NB4 (cell line): Measurements from ENCODE around the gene PDHX.

Source experiments
- MAX ChIP-seq: IDR thresholded peaks from 2 replicates; pipeline ENCODE4 v1.6.1; 2011; ENCODE audit warnings: low read depth, low read length
- MYC ChIP-seq: IDR thresholded peaks from 2 replicates; pipeline ENCODE4 v1.6.1; 2011; ENCODE audit warnings: low read depth, low read length
- POLR2A ChIP-seq: IDR thresholded peaks from 2 replicates; pipeline ENCODE4 v1.6.1; 2011; ENCODE audit warnings: mild to moderate bottlenecking; ENCODE audit not compliant: insufficient read length; ENCODE audit errors: extremely low read depth
- TF ChIP-seq, protein P1 (sequence below): IDR thresholded peaks from one replicate; pipeline ENCODE4 v1.5.1; 2012; ENCODE audit warnings: low read depth, low read length

GRCh38 chr11:34968862-34969261 is 52.4 kb downstream of the PDHX start:
- TF ChIP-seq, protein P1, sequence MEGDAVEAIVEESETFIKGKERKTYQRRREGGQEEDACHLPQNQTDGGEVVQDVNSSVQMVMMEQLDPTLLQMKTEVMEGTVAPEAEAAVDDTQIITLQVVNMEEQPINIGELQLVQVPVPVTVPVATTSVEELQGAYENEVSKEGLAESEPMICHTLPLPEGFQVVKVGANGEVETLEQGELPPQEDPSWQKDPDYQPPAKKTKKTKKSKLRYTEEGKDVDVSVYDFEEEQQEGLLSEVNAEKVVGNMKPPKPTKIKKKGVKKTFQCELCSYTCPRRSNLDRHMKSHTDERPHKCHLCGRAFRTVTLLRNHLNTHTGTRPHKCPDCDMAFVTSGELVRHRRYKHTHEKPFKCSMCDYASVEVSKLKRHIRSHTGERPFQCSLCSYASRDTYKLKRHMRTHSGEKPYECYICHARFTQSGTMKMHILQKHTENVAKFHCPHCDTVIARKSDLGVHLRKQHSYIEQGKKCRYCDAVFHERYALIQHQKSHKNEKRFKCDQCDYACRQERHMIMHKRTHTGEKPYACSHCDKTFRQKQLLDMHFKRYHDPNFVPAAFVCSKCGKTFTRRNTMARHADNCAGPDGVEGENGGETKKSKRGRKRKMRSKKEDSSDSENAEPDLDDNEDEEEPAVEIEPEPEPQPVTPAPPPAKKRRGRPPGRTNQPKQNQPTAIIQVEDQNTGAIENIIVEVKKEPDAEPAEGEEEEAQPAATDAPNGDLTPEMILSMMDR = no peak
- TF ChIP-seq POLR2A (no peak), MAX (no peak), MYC (no peak)
